ENCODE measurements around the gene GLB1L2.

DNA sequence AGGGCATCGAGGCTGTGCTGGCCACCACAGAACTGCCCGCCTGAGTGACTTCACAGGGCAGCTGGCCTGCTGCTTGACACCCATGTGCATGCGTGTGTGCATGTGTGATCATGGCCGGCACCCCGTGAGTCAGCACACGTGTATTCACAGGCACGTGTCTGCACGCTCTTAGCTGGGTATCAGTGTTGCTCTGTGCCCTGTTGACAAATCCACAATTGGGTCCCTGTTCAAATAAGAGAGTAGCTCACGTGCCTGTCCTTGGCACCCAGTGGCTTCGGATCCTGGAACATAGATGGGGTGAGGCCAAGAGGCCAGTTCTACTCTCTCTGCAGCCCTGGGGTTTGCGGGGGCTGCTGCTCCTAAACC is 66.3 kb downstream of the GLB1L2 start:
- no peak for TF ChIP-seq EZH2 (IDR thresholded peaks at IDR 0.05; ENCODE audit: low read length, missing control alignments)
- TF ChIP-seq, protein P1, sequence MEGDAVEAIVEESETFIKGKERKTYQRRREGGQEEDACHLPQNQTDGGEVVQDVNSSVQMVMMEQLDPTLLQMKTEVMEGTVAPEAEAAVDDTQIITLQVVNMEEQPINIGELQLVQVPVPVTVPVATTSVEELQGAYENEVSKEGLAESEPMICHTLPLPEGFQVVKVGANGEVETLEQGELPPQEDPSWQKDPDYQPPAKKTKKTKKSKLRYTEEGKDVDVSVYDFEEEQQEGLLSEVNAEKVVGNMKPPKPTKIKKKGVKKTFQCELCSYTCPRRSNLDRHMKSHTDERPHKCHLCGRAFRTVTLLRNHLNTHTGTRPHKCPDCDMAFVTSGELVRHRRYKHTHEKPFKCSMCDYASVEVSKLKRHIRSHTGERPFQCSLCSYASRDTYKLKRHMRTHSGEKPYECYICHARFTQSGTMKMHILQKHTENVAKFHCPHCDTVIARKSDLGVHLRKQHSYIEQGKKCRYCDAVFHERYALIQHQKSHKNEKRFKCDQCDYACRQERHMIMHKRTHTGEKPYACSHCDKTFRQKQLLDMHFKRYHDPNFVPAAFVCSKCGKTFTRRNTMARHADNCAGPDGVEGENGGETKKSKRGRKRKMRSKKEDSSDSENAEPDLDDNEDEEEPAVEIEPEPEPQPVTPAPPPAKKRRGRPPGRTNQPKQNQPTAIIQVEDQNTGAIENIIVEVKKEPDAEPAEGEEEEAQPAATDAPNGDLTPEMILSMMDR (conservative IDR thresholded peaks at IDR 0.05 in 1 of 2, IDR thresholded peaks at IDR 0.05 in 1 of 2; ENCODE audit: low read depth in 1 of 2, low read length in 2 of 2): no peak
